ENCODE data around the gene LDLRAD4.

Gene LDLRAD4

GRCh38 chr18:13380691-13381070 is 162.1 kb downstream of the LDLRAD4 start:
- DNase-seq (ENCODE audit: low read depth in 2 of 2, low spot score in 1 of 2): no peak

- DNase-seq (ENCODE audit: low read depth in 2 of 2, low spot score in 1 of 2): no peak
Measured at GRCh38 chr18:13381331-13381730, 162.8 kb downstream of the LDLRAD4 start.

GRCh38 chr18:13381944-13382365 is 163.4 kb downstream of the LDLRAD4 start:
- no peak for DNase-seq (ENCODE audit: low read depth in 2 of 2, low spot score in 1 of 2)

GRCh38 chr18:13382366-13382953 is 163.9 kb downstream of the LDLRAD4 start:
- DNase-seq (ENCODE audit: low read depth in 2 of 2, low spot score in 1 of 2): no peak

GRCh38 chr18:13382954-13383827 is 164.6 kb downstream of the LDLRAD4 start:
- DNase-seq (ENCODE audit: low read depth in 2 of 2, low spot score in 1 of 2): no peak

GRCh38 chr18:13386891-13387801 is 168.6 kb downstream of the LDLRAD4 start:
- DNase-seq (ENCODE audit: low read depth in 2 of 2, low spot score in 1 of 2): no peak

GRCh38 chr18:13387855-13388548 is 169.4 kb downstream of the LDLRAD4 start:
- no peak for DNase-seq (ENCODE audit: low read depth in 2 of 2, low spot score in 1 of 2)

- no peak for DNase-seq (ENCODE audit: low read depth in 2 of 2, low spot score in 1 of 2)
Measured at GRCh38 chr18:13388586-13389490, 170.3 kb downstream of the LDLRAD4 start.

- no peak for DNase-seq (ENCODE audit: low read depth in 2 of 2, low spot score in 1 of 2)
Measured at GRCh38 chr18:13389491-13390131, 171.1 kb downstream of the LDLRAD4 start.

GRCh38 chr18:13390196-13390595 is 171.6 kb downstream of the LDLRAD4 start:
- no peak for DNase-seq (ENCODE audit: low read depth in 2 of 2, low spot score in 1 of 2)

- no peak for DNase-seq (ENCODE audit: low read depth in 2 of 2, low spot score in 1 of 2)
Measured at GRCh38 chr18:13390711-13391110, 172.2 kb downstream of the LDLRAD4 start.

GRCh38 chr18:13392029-13392750 is 173.6 kb downstream of the LDLRAD4 start:
- no peak for DNase-seq (ENCODE audit: low read depth in 2 of 2, low spot score in 1 of 2)

- DNase-seq (ENCODE audit: low read depth in 2 of 2, low spot score in 1 of 2): no peak
Measured at GRCh38 chr18:13392899-13393298, 174.3 kb downstream of the LDLRAD4 start.

- no peak for DNase-seq (ENCODE audit: low read depth in 2 of 2, low spot score in 1 of 2)
Measured at GRCh38 chr18:13393338-13393737, 174.8 kb downstream of the LDLRAD4 start.

- DNase-seq (ENCODE audit: low read depth in 2 of 2, low spot score in 1 of 2): no peak
Measured at GRCh38 chr18:13394801-13395200, 176.2 kb downstream of the LDLRAD4 start.

GRCh38 chr18:13395577-13395976 is 177.0 kb downstream of the LDLRAD4 start:
- DNase-seq (ENCODE audit: low read depth in 2 of 2, low spot score in 1 of 2): no peak

- no peak for DNase-seq (ENCODE audit: low read depth in 2 of 2, low spot score in 1 of 2)
Measured at GRCh38 chr18:13397504-13398163, 179.1 kb downstream of the LDLRAD4 start.

GRCh38 chr18:13398631-13399030 is 180.1 kb downstream of the LDLRAD4 start:
- DNase-seq (ENCODE audit: low read depth in 2 of 2, low spot score in 1 of 2): no peak

Data from stimulated activated CD8-positive, alpha-beta memory T cell treated with anti-CD3 and anti-CD28 coated beads, Interleukin-4, amount 100 ng/mL, for 4 hours (primary cell).